ENCODE data around the gene NUDT8. TPM values are rescaled to one million over a fixed set of nuclear protein-coding genes. Genes with fewer than 3 reads are reported as not detected.

NUDT8 gene, protein sequence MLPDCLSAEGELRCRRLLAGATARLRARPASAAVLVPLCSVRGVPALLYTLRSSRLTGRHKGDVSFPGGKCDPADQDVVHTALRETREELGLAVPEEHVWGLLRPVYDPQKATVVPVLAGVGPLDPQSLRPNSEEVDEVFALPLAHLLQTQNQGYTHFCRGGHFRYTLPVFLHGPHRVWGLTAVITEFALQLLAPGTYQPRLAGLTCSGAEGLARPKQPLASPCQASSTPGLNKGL
- 2.3 and 5.9 TPM in 2 replicates for total RNA-seq
- polyA plus RNA-seq (2012), result 4.2 TPM

DNA sequence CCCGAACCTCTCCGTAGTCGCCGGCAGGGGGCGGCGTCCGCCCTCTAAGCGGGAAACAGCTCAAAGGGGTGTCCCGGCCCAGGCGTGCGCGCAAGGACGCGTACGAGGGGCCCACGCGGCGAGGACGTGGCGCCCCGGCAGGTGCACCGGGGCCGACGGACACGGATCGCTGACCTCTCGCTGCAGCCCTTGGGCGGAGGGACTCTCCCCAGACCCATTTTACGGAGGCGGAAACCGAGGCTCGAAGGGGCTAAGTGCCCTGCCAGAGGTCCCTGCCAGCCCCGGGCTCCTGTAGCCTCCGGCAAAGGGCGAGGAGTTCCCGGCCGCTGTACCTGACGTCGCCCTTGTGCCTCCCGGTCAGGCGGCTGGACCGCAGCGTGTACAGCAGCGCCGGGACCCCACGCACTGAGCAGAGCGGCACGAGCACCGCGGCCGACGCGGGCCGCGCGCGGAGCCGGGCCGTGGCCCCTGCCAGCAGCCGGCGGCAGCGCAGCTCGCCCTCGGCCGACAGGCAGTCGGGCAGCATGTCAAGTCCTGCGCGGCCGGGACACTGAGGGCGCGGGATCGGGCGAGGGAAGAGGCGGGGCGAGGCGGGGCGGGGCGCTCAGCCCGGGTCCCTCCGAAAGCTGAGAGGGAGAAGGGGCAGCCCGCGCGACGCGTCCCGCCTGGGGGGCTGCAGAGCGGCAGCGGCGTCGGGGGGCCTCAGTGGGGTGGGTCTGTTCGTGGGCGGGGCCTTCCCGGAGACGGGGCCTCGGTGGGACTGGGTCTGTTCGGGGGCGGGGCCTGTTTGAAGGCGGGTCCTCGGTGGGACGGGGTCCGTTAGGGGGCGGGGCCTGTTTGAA lies at the start of gene NUDT8:
TSS of gene NUDT8 (minus strand) at position 552 of the 842 bp plus-strand sequence. CDS start at position 526, 26 bp downstream.
- peak; percentile 78 for DNase-seq (ENCODE audit: low read depth)

GRCh38 chr11:67675058-67675747 lies 45.5 kb upstream of the NUDT8 start:
- peak; percentile 27 for DNase-seq (ENCODE audit: low read depth)

DNA sequence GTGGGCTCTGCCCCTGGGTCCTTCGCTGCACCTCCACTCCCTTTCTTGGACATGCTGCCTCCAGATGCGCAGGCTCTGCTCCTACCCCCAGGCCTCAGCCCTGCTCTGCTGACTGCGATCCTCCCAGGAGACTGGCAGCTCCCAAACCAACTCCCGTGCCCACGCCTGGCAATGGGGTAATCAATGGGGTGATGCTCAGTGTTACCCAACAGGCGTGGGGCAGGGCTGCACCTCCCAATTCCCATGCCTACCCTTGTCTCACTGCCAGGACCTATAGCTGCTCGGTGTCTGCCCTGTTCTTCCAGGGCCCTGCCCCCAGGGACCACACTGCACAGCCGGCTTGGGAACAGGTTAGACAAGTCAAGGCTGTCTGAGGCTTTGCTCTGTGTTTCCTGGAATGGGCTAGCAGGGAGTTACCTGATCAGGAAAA lies 44.7 kb upstream of the NUDT8 start, which contains the start of gene ALDH3B2:
TSS of gene ALDH3B2 (minus strand) at position 182 of the 430 bp plus-strand sequence. CDS start 7,688 bp downstream, outside the sequence.
- no peak for DNase-seq (ENCODE audit: low read depth)

DNA sequence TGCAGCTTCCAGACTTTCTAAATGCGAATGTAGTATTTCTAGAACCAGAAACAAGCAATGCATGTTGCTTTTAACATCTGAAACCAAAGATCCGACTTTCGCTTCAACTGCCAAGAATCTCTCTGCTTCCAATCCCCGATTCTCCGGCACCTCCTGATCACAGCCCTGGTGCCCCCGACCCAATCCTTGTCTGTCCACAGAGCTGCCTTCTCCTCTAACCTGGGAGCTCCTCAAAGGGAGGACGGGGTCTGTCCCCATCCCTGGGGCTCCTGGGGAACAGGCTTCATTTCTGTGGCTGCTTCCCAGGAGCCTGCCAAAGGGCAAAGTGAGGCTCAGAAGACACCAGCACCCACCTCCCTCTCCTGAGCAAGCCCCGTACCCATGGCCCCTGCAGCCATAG lies 44.2 kb upstream of the NUDT8 start:
- no peak for DNase-seq (ENCODE audit: low read depth)

- DNase-seq (ENCODE audit: low read depth), result no peak
Measured at GRCh38 chr11:67673358-67673757, 43.6 kb upstream of the NUDT8 start.

GRCh38 chr11:67671211-67671520 lies 41.4 kb upstream of the NUDT8 start:
- no peak for DNase-seq (ENCODE audit: low read depth)

- DNase-seq (ENCODE audit: low read depth), result no peak
Measured at GRCh38 chr11:67670316-67671210, 40.8 kb upstream of the NUDT8 start.

- DNase-seq (ENCODE audit: low read depth), result no peak
Measured at GRCh38 chr11:67668192-67668551, 38.4 kb upstream of the NUDT8 start.

- DNase-seq (ENCODE audit: low read depth), result no peak
Measured at GRCh38 chr11:67667490-67668191, 37.9 kb upstream of the NUDT8 start.

- no peak for DNase-seq (ENCODE audit: low read depth)
Measured at GRCh38 chr11:67666676-67667489, 37.1 kb upstream of the NUDT8 start.

DNA sequence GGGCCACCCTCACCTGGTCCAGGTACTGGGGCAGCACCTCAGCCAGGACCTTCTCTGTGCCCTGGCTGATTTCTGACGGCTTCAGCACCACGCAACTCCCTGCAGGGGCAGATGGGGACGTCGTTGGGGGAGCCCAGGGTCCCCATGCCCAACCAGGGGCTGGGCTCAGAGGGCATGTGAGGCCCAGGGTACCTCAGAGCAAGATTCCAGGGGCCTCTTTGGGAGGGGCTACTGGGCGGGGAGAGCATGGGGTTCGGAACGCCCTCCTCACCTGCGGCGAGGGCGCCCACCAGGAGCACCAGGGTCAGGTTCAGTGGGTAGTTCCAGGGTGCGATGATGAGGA lies 36.5 kb upstream of the NUDT8 start:
- no peak for DNase-seq (ENCODE audit: low read depth)

DNA sequence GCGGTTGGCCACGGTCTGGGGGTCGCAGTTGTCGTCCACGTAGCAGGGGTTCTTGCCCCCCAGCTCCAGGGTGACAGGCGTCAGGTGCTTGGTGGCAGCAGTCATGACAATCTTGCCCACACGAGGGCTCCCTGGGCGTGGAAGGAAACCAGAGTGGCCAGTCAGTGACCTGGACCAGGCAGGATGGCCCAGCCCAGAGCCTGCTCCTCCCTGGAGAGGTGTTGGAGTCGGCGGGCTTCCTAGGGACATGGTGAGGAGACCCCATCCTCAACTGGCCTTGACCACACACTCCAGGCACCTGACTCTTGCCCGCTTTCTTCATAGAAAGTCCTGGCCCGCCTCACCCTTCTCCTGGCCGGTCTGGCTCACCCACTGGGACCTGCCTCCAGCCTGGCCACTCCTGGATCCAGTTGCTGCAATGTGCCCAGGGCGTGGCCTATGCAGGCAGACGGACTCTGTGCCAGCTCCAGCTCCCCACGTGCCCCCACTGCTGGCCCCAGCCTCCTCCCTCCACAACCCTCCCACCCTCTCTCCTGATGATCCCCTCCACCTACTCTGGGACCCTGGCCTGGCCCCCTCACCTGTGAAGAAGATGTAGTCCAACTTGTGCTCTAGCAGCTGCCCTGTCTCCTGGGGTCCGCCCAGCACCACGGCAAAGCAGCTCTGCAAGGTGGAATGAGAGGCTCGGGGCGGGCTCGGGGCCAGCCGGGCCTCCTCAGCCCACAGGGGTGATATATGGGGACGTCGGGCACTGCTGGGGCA lies 36.0 kb upstream of the NUDT8 start:
- DNase-seq (ENCODE audit: low read depth), result peak; percentile 12

- no peak for DNase-seq (ENCODE audit: low read depth)
Measured at GRCh38 chr11:67664696-67665540, 35.2 kb upstream of the NUDT8 start.

- no peak for DNase-seq (ENCODE audit: low read depth)
Measured at GRCh38 chr11:67664213-67664585, 34.5 kb upstream of the NUDT8 start.

- DNase-seq (ENCODE audit: low read depth), result no peak
Measured at GRCh38 chr11:67663532-67664212, 33.9 kb upstream of the NUDT8 start.

GRCh38 chr11:67662835-67663531 lies 33.2 kb upstream of the NUDT8 start:
- DNase-seq (ENCODE audit: low read depth), result no peak
